SK-N-MC (cell line): ENCODE data around the gene ADARB1.

Experiments used
- EZH2 ChIP-seq: fragments of 200-600 bp; sonication (generic); IDR thresholded peaks from one replicate; pipeline ENCODE4 v1.6.1; 2017; ENCODE audit warnings: antibody characterized with exemption
- FOXP2 ChIP-seq: optimal IDR thresholded peaks from 2 replicates; pipeline ENCODE3; 2011; ENCODE audit warnings: mild to moderate bottlenecking, moderate library complexity; ENCODE audit not compliant: insufficient read depth; ENCODE audit errors: extremely low read length, control extremely low read depth
- POLR2AphosphoS5 ChIP-seq: IDR thresholded peaks from 2 replicates; pipeline ENCODE4 v1.6.1; 2012; ENCODE audit warnings: mild to moderate bottlenecking, low read depth, low read length, borderline replicate concordance

GRCh38 chr21:45204395-45204794 is 130.0 kb downstream of the ADARB1 start:
- TF ChIP-seq EZH2 = no peak
- TF ChIP-seq POLR2AphosphoS5 = no peak
- TF ChIP-seq FOXP2 = no peak
